ENCODE data around the gene POC5.
"Not testable (repeated sequence)": the region's sequence is repeated elsewhere in the genome, so short reads cannot be mapped to it uniquely, and the experiment has no call there.

- TF ChIP-seq FOXA1 (IDR thresholded peaks at IDR 0.05); BHLHE40 (IDR thresholded peaks at IDR 0.05; ENCODE audit: borderline replicate concordance); PKNOX1 (IDR thresholded peaks at IDR 0.05); SP1 (IDR thresholded peaks at IDR 0.05); TARDBP (IDR thresholded peaks at IDR 0.05); FOXM1 (IDR thresholded peaks at IDR 0.05; ENCODE audit: borderline replicate concordance); SUZ12 (IDR thresholded peaks at IDR 0.05); ELF4 (IDR thresholded peaks at IDR 0.05); FOXK2 (IDR thresholded peaks at IDR 0.05); L3MBTL2 (conservative IDR thresholded peaks at IDR 0.05); LEF1 (IDR thresholded peaks at IDR 0.05; ENCODE audit: borderline replicate concordance); CTBP1 (IDR thresholded peaks at IDR 0.05; ENCODE audit: borderline replicate concordance); NFRKB (IDR thresholded peaks at IDR 0.05): not testable (repeated sequence)
Measured at GRCh38 chr5:75731515-75731914, 14.3 kb upstream of the POC5 start.

Measured in HEK293T (cell line).